ENCODE measurements around the gene TP53RK. TPM values are rescaled to one million over a fixed set of nuclear protein-coding genes. Genes with fewer than 3 reads are reported as not detected.

TP53RK gene
- total and polyA plus RNA-seq, 10 donors = 6.9 to 24.2 (median 11.6) TPM

DNA sequence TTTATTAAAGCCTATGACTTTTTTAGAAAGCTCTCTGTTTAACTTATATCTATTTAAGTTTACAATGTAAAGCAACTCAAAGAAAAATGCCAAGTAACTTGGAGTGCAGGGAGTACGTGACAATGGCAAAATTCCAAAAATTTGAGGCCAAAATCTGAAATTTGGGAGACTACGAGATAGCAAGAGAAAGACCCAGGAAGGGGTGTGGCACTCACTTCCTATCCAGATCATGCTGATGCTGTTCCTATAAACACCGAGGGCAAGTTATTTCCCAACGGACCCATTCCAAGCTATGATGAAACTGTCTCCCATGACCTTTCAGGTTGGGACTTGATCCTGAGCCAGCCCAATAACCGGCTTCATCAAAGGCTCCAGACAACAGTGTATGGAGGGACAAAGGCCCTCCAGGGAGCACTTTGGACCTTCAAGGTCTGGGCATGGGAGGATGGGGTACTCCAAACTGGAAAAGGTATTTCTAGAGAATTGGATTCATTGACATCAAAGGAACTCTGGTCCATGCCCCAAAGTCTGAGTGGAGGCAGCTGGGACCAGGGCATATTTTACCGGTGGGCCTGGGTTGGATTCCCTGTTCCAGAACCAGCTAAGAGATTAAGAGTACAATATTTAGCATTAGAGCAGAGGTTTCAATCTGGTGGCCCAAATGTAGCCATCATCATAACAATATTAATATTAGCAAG lies 22.3 kb downstream of the TP53RK start:
- DNase-seq = no peak
- intact Hi-C loops (cut with DNase I; ENCODE audit: low total_unique reads) = no loop called here
- WGBS, 5 donors = 70 to 89% (median 83%) methylated on average over 6 of the region's 6 CpGs
- Histone ChIP-seq H3K4me1 (peaks cover 0 to 10% (median 2%) of the 10 kb centered on the region in 6 donors), H3K36me3 (no peaks in the 10 kb centered on the region), H3K4me3 (no peak overlapping the region), H3K9me3 (peaks cover 0 to 26% (median 18%) of the 10 kb centered on the region in 8 donors), H3K27me3 (replicated peaks in 1 of 7) (no peaks in the 10 kb centered on the region), H3K27ac (no peak overlapping the region)
- TF ChIP-seq POLR2AphosphoS5 (IDR thresholded peaks at IDR 0.05) = no peak
- TF ChIP-seq, protein P1, sequence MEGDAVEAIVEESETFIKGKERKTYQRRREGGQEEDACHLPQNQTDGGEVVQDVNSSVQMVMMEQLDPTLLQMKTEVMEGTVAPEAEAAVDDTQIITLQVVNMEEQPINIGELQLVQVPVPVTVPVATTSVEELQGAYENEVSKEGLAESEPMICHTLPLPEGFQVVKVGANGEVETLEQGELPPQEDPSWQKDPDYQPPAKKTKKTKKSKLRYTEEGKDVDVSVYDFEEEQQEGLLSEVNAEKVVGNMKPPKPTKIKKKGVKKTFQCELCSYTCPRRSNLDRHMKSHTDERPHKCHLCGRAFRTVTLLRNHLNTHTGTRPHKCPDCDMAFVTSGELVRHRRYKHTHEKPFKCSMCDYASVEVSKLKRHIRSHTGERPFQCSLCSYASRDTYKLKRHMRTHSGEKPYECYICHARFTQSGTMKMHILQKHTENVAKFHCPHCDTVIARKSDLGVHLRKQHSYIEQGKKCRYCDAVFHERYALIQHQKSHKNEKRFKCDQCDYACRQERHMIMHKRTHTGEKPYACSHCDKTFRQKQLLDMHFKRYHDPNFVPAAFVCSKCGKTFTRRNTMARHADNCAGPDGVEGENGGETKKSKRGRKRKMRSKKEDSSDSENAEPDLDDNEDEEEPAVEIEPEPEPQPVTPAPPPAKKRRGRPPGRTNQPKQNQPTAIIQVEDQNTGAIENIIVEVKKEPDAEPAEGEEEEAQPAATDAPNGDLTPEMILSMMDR (IDR thresholded peaks at IDR 0.05 in 8 of 11, conservative IDR thresholded peaks at IDR 0.05 in 3 of 11) = no peak

- no peak for TF ChIP-seq POLR2AphosphoS5 (IDR thresholded peaks at IDR 0.05)
- no peak for TF ChIP-seq POLR2A (IDR thresholded peaks at IDR 0.05)
- TF ChIP-seq, protein P1 (IDR thresholded peaks at IDR 0.05 in 8 of 11, conservative IDR thresholded peaks at IDR 0.05 in 3 of 11) = no peak
Observed at GRCh38 chr20:46666306-46666705, 22.9 kb downstream of the TP53RK start.

DNA sequence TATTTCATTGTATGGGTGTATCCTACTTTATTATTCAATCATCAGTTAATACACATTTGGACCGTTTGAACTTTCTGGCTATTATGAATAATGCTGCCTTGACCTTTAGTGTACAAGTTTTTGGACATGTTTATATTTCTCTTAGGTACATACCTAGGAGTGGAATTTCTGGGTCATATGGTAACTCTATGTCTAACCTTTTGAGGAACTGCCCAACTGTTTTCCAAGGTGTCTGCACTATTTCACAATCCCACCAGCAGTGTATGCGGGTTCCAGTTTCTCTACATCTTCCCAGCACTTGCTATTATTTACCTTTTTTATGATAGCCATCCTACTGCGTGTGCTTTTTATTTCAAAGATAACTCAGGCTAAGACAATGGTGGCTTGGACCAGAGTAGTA lies 23.6 kb downstream of the TP53RK start:
- no peaks in the 10 kb centered on the region for H3K36me3 ChIP-seq
- peaks cover 0 to 14% (median 9%) of the 10 kb centered on the region in 8 donors for H3K9me3 ChIP-seq
- no peak for DNase-seq
- H3K4me1 ChIP-seq = no peaks in the 10 kb centered on the region
- no peaks in the 10 kb centered on the region for H3K27me3 ChIP-seq (replicated peaks in 1 of 7)
- intact Hi-C loops (cut with DNase I; ENCODE audit: low total_unique reads) = no loop called here
- TF ChIP-seq, protein P1 (IDR thresholded peaks at IDR 0.05 in 8 of 11, conservative IDR thresholded peaks at IDR 0.05 in 3 of 11) = no peak
- TF ChIP-seq POLR2AphosphoS5 (IDR thresholded peaks at IDR 0.05) (no peak), POLR2A (IDR thresholded peaks at IDR 0.05) (no peak)
- no peak overlapping the region for H3K4me3 ChIP-seq
- H3K27ac ChIP-seq = no peak overlapping the region
- 79 to 94% (median 86%) methylated on average over 3 of the region's 3 CpGs for WGBS, 5 donors

More at GRCh38 chr20:46666306-46666705, 22.9 kb downstream of the TP53RK start:
- H3K27ac ChIP-seq = no peak overlapping the region
- 87 to 92% (median 88%) methylated on average over 3 of the region's 3 CpGs for WGBS, 5 donors
- no peaks in the 10 kb centered on the region for H3K36me3 ChIP-seq
- H3K9me3 ChIP-seq = peaks cover 0 to 21% (median 15%) of the 10 kb centered on the region in 8 donors
- H3K27me3 ChIP-seq (replicated peaks in 1 of 7) = no peaks in the 10 kb centered on the region
- no peak for DNase-seq
- H3K4me3 ChIP-seq = no peak overlapping the region
- H3K4me1 ChIP-seq = peaks cover 0 to 3% (median 0%) of the 10 kb centered on the region in 6 donors
- intact Hi-C loops (cut with DNase I; ENCODE audit: low total_unique reads) = no loop called here

DNA sequence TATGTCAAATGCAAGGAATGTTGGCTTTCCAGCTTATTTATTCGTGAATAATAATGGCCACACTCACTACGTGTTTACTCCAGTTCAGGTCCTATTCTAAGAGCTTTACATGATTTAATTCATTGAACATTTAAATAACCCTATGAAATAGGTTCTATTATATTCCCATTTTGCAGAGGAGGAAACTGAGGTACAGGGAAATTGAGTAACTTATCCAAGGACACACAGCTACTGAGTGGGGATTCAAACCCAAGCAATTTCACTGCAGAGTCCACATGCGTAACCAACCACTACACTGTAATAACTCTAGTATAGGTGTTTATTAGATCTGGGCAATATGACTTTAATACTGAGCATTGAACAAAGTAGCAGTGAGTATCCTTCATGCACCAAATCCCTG lies 25.7 kb downstream of the TP53RK start:
- no peak overlapping the region for H3K27ac ChIP-seq
- WGBS, 5 donors = 89 to 97% (median 91%) methylated on average over 3 of the region's 3 CpGs
- no peaks in the 10 kb centered on the region for H3K4me1 ChIP-seq
- TF ChIP-seq, protein P1 (IDR thresholded peaks at IDR 0.05 in 8 of 11, conservative IDR thresholded peaks at IDR 0.05 in 3 of 11) = no peak
- H3K4me3 ChIP-seq = no peak overlapping the region
- intact Hi-C loops (cut with DNase I; ENCODE audit: low total_unique reads) = no loop called here
- no peaks in the 10 kb centered on the region for H3K27me3 ChIP-seq (replicated peaks in 1 of 7)
- H3K9me3 ChIP-seq = no peaks in the 10 kb centered on the region
- H3K36me3 ChIP-seq = no peaks in the 10 kb centered on the region
- no peak for DNase-seq

Data from spleen (tissue), 11 donors.